Brain microvascular endothelial cell (primary cell): Measurements from ENCODE around the gene VOPP1.

Experiments used
- DNase-seq: peaks from one replicate; pipeline ENCODE4 v3.0.0-alpha.2; 2020
- H3K27ac ChIP-seq: fragments of 250-450 bp; sonication (Bioruptor Pico); 2 replicates; pipeline ENCODE4 v1.5.1; 2020; ENCODE audit warnings: mild to moderate bottlenecking, moderate library complexity
- H3K27me3 ChIP-seq: fragments of 250-450 bp; sonication (Bioruptor Pico); replicated peaks from 2 replicates; pipeline ENCODE4 v1.5.1; 2020; ENCODE audit warnings: mild to moderate bottlenecking
- H3K36me3 ChIP-seq: fragments of 250-450 bp; sonication (Bioruptor Pico); replicated peaks from 2 replicates; pipeline ENCODE4 v1.5.1; 2020; ENCODE audit warnings: mild to moderate bottlenecking
- H3K4me3 ChIP-seq: 2 replicates; pipeline ENCODE4 v1.5.1; 2011; ENCODE audit warnings: low read depth, mild to moderate bottlenecking, control low read depth, low read length, moderate library complexity
- CTCF ChIP-seq: IDR thresholded peaks from 2 replicates; pipeline ENCODE4 v1.5.1; 2011; ENCODE audit warnings: low read depth, mild to moderate bottlenecking, moderate library complexity, low read length, control low read depth, inconsistent platforms; ENCODE audit errors: missing control alignments
- in situ Hi-C: cut with HindIII; loops from 2 replicates; pipeline ENCODE4 v1.10.0; 2017; ENCODE audit warnings: low sequenced_read_pairs, low pct_ligation_motif_present

The VOPP1 gene

GRCh38 chr7:55500117-55500756 lies 72.1 kb downstream of the VOPP1 start:
- TF ChIP-seq CTCF, result no peak
- in situ Hi-C loops, result no loop called here
- Histone ChIP-seq H3K36me3 (peaks cover 16% of the 10 kb centered on the region), H3K27me3 (no peaks in the 10 kb centered on the region), H3K4me3 (no peak overlapping the region), H3K27ac (no peak overlapping the region)
- DNase-seq, result no peak

GRCh38 chr7:55499591-55499990 lies 72.7 kb downstream of the VOPP1 start:
- Histone ChIP-seq H3K27ac (no peak overlapping the region), H3K4me3 (no peak overlapping the region), H3K36me3 (peaks cover 16% of the 10 kb centered on the region), H3K27me3 (no peaks in the 10 kb centered on the region)
- TF ChIP-seq CTCF, result no peak
- no peak for DNase-seq
- in situ Hi-C loops, result no loop called here

- no peak for DNase-seq
- in situ Hi-C loops, result no loop called here
- TF ChIP-seq CTCF, result no peak
- H3K27me3 ChIP-seq, result no peaks in the 10 kb centered on the region
- H3K27ac ChIP-seq, result no peak overlapping the region
- no peak overlapping the region for H3K4me3 ChIP-seq
- H3K36me3 ChIP-seq, result peaks cover 16% of the 10 kb centered on the region
These were observed 73.5 kb downstream of the VOPP1 start for GRCh38 chr7:55498770-55499169.

GRCh38 chr7:55498142-55498541 lies 74.2 kb downstream of the VOPP1 start:
- Histone ChIP-seq H3K27me3 (no peaks in the 10 kb centered on the region), H3K4me3 (no peak overlapping the region), H3K27ac (no peak overlapping the region), H3K36me3 (peaks cover 16% of the 10 kb centered on the region)
- DNase-seq, result no peak
- no peak for TF ChIP-seq CTCF
- in situ Hi-C loops, result no loop called here

- Histone ChIP-seq H3K27me3 (no peaks in the 10 kb centered on the region), H3K27ac (no peak overlapping the region), H3K36me3 (peaks cover 16% of the 10 kb centered on the region), H3K4me3 (no peak overlapping the region)
- in situ Hi-C loops, result no loop called here
- TF ChIP-seq CTCF, result no peak
- DNase-seq, result no peak
These were observed 74.8 kb downstream of the VOPP1 start for GRCh38 chr7:55497521-55497920.

- H3K36me3 ChIP-seq, result peaks cover 21% of the 10 kb centered on the region
- no peak overlapping the region for H3K27ac ChIP-seq
- H3K4me3 ChIP-seq, result no peak overlapping the region
- in situ Hi-C loops, result no loop called here
- no peak for DNase-seq
- H3K27me3 ChIP-seq, result no peaks in the 10 kb centered on the region
- TF ChIP-seq CTCF, result no peak
These were observed 75.4 kb downstream of the VOPP1 start for GRCh38 chr7:55496906-55497305.
